ENCODE results near the gene HNRNPF.
A peak's percentile ranks its signal among the peaks of the same experiment; 100 is the strongest.
"Not testable (repeated sequence)": the region's sequence is repeated elsewhere in the genome, so short reads cannot be mapped to it uniquely, and the experiment has no call there.

Gene HNRNPF

DNA sequence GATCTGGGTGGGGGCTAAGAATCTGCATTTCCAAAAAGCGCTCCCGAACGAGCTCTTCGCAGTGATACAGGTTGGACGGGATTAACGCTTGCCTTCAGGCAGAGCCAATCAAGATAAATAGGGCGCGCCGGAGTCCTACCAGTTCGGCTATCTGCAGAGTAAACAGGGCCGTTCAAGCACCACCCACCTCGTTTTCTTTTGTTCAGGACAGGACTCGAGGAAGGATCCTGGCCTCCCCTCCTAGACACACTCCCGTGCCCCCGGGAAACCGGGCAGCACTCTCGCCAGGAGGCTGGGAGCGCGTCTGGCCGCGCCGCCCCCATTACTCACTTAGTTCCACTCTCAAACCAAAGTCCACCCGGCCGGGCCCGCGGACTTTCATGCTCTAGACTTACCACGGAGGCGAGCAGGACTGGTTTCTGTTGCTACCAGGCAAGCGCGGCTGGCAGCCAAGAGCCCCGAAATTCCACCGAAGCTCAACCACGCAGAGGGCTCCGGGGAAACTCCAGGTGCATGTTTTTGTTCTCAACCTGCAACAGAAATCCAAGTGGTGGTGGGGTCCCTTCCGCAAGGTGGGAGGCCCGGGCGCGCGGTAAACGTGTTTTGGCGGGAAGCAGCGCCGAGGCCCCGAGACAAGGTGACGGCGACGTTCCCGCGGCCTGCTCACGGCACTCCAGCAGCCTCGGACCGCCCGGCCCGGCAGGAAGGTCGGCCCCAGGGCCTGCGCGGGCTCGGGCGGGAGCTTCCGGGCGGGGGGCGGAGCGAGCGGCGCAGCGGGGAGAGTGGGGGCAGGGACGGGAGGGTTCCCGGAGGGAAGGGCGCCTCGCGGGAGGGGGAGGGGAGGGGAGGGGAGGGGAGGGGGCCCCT, 12.7 kb downstream of the HNRNPF start:
- DNase-seq = peak; percentile 61

DNA sequence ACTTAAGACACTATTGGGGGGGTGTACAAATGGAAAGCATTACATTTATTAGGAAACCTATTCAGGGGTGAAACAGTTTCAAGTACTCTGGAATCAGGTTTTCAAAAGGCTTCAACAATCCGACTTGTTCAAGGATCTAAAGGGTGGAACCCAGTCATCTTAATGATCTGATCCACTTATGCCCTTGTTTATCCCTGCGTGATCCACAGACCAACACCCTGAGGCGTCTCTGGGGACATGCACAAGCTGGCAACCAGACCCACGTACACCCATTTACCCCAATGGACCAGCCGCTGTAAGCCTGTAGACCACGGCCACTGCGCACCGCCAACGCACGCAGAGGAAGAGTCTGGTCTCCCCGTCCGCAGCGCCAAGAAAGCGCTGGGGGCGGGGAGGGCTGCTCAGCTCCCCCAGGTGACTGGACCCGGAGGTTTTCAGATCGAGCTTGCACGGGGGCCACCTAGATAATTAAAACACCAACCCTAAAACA, 13.4 kb downstream of the HNRNPF start:
- peak; percentile 14 for DNase-seq

DNA sequence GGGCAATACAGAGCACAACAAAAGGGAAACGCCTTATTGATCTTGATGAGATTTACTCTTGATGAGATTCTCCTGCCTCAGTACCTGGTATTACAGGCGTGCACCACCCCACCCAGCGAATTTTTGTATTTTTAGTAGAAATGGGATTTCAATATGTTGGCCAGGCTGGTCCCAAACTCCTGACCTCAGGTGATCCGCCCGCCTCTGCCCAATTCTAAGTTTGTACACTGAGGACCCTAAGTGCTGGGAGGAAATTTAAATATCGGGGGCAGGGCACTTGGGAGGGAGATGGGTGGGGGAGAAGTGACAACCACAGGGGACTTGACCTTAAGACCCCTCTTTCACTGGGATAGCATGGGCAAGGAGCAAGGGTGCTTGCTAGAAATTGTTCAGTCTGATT, 14.1 kb downstream of the HNRNPF start:
- no peak for DNase-seq

GRCh38 chr10:43393606-43394360, 15.2 kb downstream of the HNRNPF start:
- no peak for DNase-seq

DNA sequence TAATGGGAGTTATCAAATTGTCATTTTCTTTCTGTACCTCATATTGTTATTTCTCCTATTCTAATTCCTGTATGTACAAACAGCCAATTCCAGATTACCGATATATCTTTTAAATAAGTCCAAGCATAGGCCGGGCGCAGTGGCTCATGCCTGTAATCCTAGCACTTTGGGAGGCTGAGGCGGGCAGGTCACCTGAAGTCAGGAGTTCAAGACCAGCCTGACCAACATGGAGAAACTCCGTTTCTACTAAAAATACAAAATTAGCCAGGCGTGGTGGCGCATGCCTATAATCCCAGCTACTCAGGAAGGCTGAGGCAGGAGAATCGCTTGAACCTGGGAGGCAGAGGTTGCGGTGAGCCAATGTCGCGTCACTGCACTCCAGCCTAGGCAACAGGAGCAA, 15.8 kb downstream of the HNRNPF start:
- not testable (repeated sequence) for DNase-seq

DNA sequence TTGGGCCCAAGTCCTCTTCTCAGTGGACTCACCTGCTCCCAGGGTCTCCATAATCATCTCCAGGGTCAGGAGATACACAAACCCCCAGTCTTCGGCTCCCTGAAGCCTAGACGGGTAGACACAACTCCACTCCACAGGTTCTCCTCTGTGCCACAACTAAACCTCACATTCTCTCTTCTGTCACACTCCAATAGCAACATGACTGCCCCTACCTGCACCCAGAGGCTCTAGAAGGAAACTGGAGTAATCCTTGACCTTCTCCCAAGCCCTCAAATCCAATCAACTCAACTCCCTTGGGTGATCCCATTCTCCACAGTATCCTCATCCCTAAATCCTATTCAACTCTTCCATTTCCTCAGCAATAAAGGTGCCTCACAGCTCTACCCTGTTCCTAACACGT, 16.2 kb downstream of the HNRNPF start:
- no peak for DNase-seq

- DNase-seq = no peak
These were observed 17.5 kb downstream of the HNRNPF start for GRCh38 chr10:43391496-43391895.

- no peak for DNase-seq
These were observed 18.2 kb downstream of the HNRNPF start for GRCh38 chr10:43390759-43391158.

- no peak for DNase-seq
These were observed 18.7 kb downstream of the HNRNPF start for GRCh38 chr10:43390333-43390732.

- DNase-seq = no peak
These were observed 19.1 kb downstream of the HNRNPF start for GRCh38 chr10:43389867-43390266.

GRCh38 chr10:43387678-43388032, 21.3 kb downstream of the HNRNPF start:
- no peak for DNase-seq

GRCh38 chr10:43386981-43387677, 21.9 kb downstream of the HNRNPF start:
- no peak for DNase-seq

DNA sequence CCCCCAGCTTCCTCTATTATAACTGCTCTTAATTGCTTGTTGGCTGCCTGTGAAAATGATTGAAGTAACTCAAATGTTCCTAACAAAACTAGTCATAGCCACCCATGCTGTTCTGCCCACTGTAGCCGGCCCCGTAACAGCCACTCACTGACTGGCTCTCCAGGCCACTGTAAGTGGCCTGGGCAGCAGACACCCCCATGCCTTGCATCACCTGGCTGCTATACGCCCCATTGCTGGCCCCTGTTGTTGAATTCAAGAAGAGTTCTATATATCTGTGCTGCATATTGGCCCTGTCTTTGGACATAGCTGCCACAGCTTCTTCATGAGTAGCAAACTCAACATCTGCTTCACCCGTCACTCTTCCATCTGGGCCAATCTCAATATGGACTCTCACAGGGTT, 22.4 kb downstream of the HNRNPF start:
- DNase-seq = no peak

DNA sequence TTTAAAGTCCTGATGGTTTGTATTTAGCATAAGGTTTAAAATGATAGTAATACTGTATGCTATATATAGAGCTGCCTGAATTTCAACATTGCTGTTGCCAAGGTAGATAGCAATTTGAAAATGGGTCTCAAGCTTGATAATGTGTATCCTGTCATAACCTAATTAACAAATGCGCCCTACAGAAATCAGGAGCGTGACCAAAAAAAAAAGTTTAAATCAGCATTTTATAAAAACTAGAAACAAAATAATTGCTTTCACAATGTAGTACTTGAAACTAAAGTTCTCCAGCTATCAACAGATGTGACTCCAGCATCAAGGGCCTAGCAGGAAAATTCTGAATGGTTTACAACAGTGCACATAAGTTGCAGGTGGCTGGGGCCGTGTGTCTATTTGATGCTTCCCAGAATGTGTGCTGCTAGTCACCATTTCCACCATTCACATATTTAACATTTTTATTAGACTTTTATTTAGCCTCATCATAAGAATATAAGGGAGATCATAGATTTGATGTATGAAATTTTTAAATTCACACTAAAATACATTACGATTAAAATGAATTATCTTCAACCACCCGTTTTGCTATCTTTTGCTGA, 23.5 kb downstream of the HNRNPF start:
- DNase-seq = no peak

- DNase-seq = no peak
These were observed 24.4 kb downstream of the HNRNPF start for GRCh38 chr10:43384252-43385221.

- no peak for DNase-seq
These were observed 25.6 kb downstream of the HNRNPF start for GRCh38 chr10:43383204-43383971.

DNA sequence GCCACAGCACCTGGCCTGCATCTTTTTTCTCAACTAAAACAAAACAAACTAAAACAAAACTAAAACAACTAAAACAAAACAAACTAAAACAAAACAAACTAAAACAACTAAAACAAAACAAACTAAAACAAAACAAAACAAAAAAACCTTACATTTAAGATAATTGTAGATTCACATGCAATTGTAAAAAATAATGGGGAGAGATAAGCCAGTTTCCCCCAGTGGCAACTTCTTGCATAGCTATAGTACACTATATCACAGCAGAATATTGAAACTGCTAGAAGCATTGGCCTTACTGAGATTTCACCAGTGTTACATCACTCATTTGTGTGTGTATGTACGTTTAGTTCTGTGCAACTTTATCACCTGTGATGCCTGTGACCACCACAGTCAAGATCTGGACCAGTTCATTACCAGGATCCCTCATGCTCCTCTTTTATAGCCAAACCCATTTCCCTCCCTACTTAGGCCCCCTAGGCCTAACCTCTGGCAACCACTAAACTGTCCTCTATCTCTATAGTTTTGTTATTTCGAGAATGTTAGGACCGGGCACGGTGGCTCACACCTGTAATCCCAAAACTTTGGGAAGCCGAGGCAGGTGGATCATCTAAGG, 28.3 kb downstream of the HNRNPF start:
- no peak for DNase-seq

- DNase-seq = no peak
These were observed 31.5 kb downstream of the HNRNPF start for GRCh38 chr10:43377424-43377883.

DNA sequence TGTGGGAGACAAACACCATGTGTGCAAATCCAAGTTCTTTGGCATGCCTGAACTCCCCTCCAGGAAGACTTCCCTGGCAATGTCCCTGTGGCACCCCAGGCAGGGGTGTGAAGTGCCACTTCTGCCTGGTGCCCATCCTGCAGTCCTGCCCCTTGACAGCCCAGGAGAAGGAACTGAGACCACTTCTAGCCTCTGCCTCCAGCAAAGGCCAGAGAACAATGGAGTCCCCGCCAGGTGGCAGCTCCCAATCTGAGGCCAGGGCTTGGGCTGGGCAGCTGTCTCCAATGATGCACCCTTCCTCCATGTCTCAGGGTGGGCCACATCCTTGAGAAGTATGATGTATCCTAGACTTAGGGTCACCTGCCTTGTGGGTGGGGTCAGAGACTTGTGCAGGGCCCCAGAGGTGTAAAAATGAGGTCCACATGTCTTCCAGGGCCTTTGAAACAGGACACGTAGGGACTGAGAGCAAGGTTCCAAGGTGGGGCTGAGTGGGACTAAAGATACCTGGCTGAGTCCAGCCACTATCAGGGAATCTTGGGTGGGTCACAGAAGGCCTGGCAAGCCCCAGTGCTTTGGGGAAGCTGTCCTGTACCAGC, 32.1 kb downstream of the HNRNPF start:
- no peak for DNase-seq

DNA sequence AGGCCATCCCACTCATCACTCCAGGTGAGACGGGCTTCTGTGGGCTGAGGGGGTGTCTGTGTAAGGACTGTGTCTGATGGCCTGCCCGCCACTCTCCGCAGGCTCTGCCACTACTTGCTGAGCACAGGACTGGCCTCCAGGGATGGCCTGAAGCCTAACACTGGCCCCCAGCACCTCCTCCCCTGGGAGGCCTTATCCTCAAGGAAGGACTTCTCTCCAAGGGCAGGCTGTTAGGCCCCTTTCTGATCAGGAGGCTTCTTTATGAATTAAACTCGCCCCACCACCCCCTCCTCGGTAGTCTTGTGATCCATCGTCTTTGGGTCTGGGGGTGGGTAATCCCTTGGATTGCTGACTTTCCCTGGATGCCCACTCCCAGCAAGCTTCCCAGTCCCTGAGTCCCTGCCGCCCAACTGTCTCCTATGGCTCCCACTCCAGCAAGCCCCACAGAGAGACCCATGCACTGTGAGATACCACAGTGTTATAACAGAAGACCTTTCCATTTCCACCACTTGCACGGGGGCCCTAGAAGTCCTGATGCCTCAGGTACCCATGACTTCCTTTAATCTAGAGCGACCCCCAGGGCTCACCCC, 32.8 kb downstream of the HNRNPF start:
- DNase-seq = no peak
